HG03103 (cell line): ENCODE results near the gene FAM171A2.

Source experiments
- ATAC-seq: cut with Tn5 transposase; IDR thresholded peaks from one replicate; pipeline ENCODE4 v1.9.1; 2021; ENCODE audit warnings: low read depth; ENCODE audit not compliant: unreplicated experiment

Gene FAM171A2

DNA sequence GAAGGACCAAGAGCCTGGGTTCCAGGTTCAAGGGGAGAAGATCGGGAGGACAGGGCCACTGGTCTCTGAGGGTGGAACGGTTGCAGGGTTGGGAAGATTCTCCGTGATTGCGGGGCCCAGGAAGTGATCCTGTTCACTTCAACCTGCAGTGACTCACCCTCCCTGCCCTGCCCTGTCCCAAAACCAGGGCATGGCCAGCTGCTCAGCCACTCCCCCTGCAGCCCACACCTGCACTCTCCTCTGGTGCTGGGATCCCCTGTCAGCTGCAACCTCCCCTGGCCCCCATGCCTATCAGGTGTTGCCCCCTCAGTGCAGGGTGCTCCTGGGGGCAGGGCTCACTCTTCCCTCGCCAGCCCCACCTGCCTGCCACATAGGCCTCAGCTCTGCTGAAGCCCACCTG, 54.2 kb downstream of the FAM171A2 start:
- no peak for ATAC-seq

DNA sequence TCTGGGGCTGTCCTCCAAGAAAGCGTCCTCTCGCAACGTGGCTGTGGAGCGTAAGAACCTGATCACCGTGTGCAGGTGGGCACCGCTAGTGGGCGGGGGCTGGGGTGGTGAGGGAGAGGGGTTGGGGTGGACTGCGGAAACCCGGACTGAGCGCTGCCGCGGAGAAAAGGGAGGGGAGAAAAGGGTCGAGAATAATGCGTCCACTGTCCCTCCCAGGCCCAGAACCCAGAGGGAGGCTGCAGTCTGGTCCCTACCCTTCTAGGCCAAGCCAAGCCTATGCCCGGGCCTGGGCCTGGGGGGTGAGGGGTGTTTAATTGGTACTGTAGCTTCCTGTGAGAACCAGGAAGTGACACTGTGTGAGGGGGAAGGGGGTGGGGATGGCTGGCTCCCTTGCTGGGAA, 54.8 kb downstream of the FAM171A2 start:
- no peak for ATAC-seq

DNA sequence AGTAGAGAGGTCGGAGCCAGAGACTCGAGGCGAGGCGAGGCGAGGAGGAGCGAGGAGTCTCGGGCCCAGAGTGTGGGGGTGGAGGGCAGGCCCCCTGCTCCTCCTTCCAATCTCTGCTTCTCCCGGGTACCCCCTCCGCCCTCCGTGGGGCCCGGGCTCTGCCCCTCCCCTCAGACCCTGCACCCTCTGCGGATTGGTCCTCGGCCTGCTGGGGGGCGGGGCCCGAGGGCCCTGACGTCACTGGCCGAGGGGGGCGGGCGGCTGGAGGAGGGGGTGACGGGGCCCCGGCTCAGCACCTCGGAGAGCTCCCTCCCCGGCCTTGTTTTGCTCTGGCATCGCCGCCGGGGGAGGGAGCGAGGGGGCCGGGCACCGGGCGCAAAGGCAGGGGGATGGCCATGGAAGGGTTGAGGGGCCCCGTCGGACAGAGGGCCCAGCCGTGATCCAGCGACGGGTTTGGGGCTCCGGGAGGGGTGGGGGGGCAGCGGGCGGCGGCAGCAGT, 55.3 kb downstream of the FAM171A2 start, which contains the start of gene RUNDC3A:
Gene RUNDC3A (plus strand): TSS at position 282 of the 499 bp plus-strand sequence. CDS start 232 bp downstream, outside the sequence.
- ATAC-seq = no peak

DNA sequence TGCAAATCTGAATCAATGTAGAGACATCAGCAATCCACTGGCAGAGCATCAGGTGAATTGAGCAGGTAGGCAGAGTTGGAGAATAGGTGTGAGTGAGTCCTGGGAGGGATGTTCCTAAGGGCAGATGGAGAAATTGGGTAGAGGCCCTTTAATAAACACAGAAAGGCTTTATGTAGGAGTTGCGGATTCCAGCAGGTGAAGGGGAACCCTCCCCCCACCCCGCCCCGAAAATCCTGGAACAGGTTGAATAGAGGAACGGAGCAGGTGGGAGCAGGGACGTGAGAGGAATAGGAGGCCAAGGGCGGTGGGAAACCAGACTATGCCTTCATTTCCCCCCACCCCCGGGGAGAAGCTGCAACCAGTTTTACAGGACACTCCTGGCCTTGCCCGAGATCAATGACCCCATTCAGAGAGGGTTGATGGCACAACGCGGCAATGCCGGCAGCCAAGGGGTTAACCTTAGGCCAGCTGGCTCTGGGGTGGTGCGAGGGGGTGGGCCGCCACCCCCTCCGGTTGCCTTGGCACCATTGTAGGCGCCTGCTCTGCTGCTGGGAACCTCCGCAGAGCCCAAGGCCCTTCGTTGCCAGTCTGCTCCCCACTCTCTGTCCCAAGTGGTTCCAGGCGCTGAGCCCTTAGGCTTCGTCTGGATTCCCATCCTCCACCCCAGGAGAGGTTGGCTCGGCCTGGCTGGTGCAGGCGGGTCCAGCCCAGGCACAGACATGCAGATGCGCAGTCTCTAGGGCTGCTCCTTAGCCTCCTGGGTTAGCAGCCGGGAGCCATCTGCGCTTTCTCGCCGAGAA, 56.1 kb downstream of the FAM171A2 start:
- no peak for ATAC-seq

DNA sequence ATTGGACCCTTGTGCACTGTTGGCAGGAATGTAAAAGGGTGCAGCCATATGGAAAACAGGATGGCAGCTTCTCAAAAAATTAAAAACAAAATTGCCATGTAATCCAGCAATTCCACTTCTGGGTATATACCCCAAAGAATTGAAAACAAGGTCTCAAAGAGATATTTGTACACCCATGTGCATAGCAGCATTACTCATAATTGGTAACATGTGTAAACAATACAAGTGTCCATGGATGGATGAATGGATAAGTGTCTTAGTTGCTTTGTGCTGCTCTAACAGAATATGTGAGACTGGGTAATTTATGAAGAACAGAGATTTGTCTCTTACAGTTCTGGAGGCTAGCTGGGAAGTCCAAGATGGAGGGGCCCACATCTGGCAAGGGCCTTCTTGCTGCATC, 59.0 kb downstream of the FAM171A2 start:
- no peak for ATAC-seq
